ENCODE data around the gene ADSS1.

ADSS1 gene

GRCh38 chr14:104794993-104795780 lies 71.2 kb downstream of the ADSS1 start, which contains the start of gene AKT1:
Gene AKT1 (minus strand): TSS chr14:104795748. CDS start chr14:104792643, 3,105 bp downstream.
- DNase-seq (ENCODE audit: insufficient read length, low spot score), result peak; percentile 71
- FAIRE-seq, result peak; percentile 85
- TF ChIP-seq SPI1 (IDR thresholded peaks at IDR 0.05; ENCODE audit: low read depth, low read length), result no peak
- no peak for TF ChIP-seq TAF1 (IDR thresholded peaks at IDR 0.05; ENCODE audit: low read depth, low read length)
- no peak for TF ChIP-seq PAX5 (IDR thresholded peaks at IDR 0.05; ENCODE audit: insufficient read depth, low read length, severe bottlenecking)
- TF ChIP-seq POLR2A (IDR thresholded peaks at IDR 0.05; ENCODE audit: low read depth, low read length), result no peak
- no peak for TF ChIP-seq POU2F2 (IDR thresholded peaks at IDR 0.05; ENCODE audit: low read depth, low read length)
- TF ChIP-seq POLR2AphosphoS5 (IDR thresholded peaks at IDR 0.05; ENCODE audit: low read depth, low read length), result no peak

- peak; percentile 51 for FAIRE-seq
- TF ChIP-seq TAF1 (IDR thresholded peaks at IDR 0.05; ENCODE audit: low read depth, low read length), result no peak
- no peak for TF ChIP-seq SPI1 (IDR thresholded peaks at IDR 0.05; ENCODE audit: low read depth, low read length)
- TF ChIP-seq PAX5 (IDR thresholded peaks at IDR 0.05; ENCODE audit: insufficient read depth, low read length, severe bottlenecking), result no peak
- no peak for TF ChIP-seq POLR2A (IDR thresholded peaks at IDR 0.05; ENCODE audit: low read depth, low read length)
- TF ChIP-seq POU2F2 (IDR thresholded peaks at IDR 0.05; ENCODE audit: low read depth, low read length), result no peak
- no peak for TF ChIP-seq POLR2AphosphoS5 (IDR thresholded peaks at IDR 0.05; ENCODE audit: low read depth, low read length)
- peak; percentile 84 for DNase-seq (ENCODE audit: insufficient read length, low spot score)
Observed at GRCh38 chr14:104795781-104796686, 72.0 kb downstream of the ADSS1 start.

- no peak for DNase-seq (ENCODE audit: insufficient read length, low spot score)
- FAIRE-seq, result no peak
- no peak for TF ChIP-seq PAX5 (IDR thresholded peaks at IDR 0.05; ENCODE audit: insufficient read depth, low read length, severe bottlenecking)
- no peak for TF ChIP-seq SPI1 (IDR thresholded peaks at IDR 0.05; ENCODE audit: low read depth, low read length)
- TF ChIP-seq POU2F2 (IDR thresholded peaks at IDR 0.05; ENCODE audit: low read depth, low read length), result no peak
- TF ChIP-seq TAF1 (IDR thresholded peaks at IDR 0.05; ENCODE audit: low read depth, low read length), result no peak
- no peak for TF ChIP-seq POLR2A (IDR thresholded peaks at IDR 0.05; ENCODE audit: low read depth, low read length)
- TF ChIP-seq POLR2AphosphoS5 (IDR thresholded peaks at IDR 0.05; ENCODE audit: low read depth, low read length), result no peak
Observed at GRCh38 chr14:104796687-104797081, 72.7 kb downstream of the ADSS1 start.
